ENCODE data around the gene CTNNA2. TPM values are rescaled to one million over a fixed set of nuclear protein-coding genes. Genes with fewer than 3 reads are reported as not detected.

Gene CTNNA2
- total and polyA plus RNA-seq, 9 of the 15 experiments (the other 6 are each of a cell fraction or from before 2014, with no cell fraction given): 0.03 to 0.40 (median 0.15) TPM

- TF ChIP-seq RBM22 (IDR thresholded peaks at IDR 0.05; ENCODE audit: low read depth, low read length, poor library complexity, severe bottlenecking): no peak
- TF ChIP-seq HLTF (IDR thresholded peaks at IDR 0.05): no peak
- TF ChIP-seq, protein P1, sequence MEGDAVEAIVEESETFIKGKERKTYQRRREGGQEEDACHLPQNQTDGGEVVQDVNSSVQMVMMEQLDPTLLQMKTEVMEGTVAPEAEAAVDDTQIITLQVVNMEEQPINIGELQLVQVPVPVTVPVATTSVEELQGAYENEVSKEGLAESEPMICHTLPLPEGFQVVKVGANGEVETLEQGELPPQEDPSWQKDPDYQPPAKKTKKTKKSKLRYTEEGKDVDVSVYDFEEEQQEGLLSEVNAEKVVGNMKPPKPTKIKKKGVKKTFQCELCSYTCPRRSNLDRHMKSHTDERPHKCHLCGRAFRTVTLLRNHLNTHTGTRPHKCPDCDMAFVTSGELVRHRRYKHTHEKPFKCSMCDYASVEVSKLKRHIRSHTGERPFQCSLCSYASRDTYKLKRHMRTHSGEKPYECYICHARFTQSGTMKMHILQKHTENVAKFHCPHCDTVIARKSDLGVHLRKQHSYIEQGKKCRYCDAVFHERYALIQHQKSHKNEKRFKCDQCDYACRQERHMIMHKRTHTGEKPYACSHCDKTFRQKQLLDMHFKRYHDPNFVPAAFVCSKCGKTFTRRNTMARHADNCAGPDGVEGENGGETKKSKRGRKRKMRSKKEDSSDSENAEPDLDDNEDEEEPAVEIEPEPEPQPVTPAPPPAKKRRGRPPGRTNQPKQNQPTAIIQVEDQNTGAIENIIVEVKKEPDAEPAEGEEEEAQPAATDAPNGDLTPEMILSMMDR (IDR thresholded peaks at IDR 0.05 in 2 of 3, conservative IDR thresholded peaks at IDR 0.05 in 1 of 3; ENCODE audit: insufficient read depth in 2 of 3, low read depth in 1 of 3, low read length in 3 of 3): no peak
- TF ChIP-seq U2AF2 (optimal IDR thresholded peaks at IDR 0.05; ENCODE audit: low read depth, low read length): no peak
- TF ChIP-seq, protein P2, sequence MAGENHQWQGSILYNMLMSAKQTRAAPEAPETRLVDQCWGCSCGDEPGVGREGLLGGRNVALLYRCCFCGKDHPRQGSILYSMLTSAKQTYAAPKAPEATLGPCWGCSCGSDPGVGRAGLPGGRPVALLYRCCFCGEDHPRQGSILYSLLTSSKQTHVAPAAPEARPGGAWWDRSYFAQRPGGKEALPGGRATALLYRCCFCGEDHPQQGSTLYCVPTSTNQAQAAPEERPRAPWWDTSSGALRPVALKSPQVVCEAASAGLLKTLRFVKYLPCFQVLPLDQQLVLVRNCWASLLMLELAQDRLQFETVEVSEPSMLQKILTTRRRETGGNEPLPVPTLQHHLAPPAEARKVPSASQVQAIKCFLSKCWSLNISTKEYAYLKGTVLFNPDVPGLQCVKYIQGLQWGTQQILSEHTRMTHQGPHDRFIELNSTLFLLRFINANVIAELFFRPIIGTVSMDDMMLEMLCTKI (IDR thresholded peaks at IDR 0.05; ENCODE audit: partially characterized antibody): no peak
- no peak for TF ChIP-seq TAF9B (IDR thresholded peaks at IDR 0.05; ENCODE audit: partially characterized antibody)
- peak; percentile 96 for TF ChIP-seq RBM25 (IDR thresholded peaks at IDR 0.05; ENCODE audit: low read depth, low read length, severe bottlenecking)
- peak; percentile 70; the same call in 1 of the 2 replicates for TF ChIP-seq BCOR (IDR thresholded peaks at IDR 0.05)
- no peak for TF ChIP-seq POLR2G (IDR thresholded peaks at IDR 0.05; ENCODE audit: low read depth, low read length)
- TF ChIP-seq NFRKB (IDR thresholded peaks at IDR 0.05; ENCODE audit: low read depth): no peak
- TF ChIP-seq, protein P3, sequence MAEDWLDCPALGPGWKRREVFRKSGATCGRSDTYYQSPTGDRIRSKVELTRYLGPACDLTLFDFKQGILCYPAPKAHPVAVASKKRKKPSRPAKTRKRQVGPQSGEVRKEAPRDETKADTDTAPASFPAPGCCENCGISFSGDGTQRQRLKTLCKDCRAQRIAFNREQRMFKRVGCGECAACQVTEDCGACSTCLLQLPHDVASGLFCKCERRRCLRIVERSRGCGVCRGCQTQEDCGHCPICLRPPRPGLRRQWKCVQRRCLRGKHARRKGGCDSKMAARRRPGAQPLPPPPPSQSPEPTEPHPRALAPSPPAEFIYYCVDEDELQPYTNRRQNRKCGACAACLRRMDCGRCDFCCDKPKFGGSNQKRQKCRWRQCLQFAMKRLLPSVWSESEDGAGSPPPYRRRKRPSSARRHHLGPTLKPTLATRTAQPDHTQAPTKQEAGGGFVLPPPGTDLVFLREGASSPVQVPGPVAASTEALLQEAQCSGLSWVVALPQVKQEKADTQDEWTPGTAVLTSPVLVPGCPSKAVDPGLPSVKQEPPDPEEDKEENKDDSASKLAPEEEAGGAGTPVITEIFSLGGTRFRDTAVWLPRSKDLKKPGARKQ (CRISPR knock-in tag; IDR thresholded peaks at IDR 0.05): no peak
- peak in 1 of 2 experiments; percentile 33; a peak in 1 of 4 replicates for TF ChIP-seq KDM1A (IDR thresholded peaks at IDR 0.05)
- no peak for TF ChIP-seq ID3 (CRISPR knock-in tag; IDR thresholded peaks at IDR 0.05)
- no peak for TF ChIP-seq ID3 (tag; IDR thresholded peaks at IDR 0.05)
- TF ChIP-seq ZFP36 (IDR thresholded peaks at IDR 0.05; ENCODE audit: low read depth, low read length, partially characterized antibody): peak; percentile 83
- TF ChIP-seq EGR1 (conservative IDR thresholded peaks at IDR 0.05): no peak
- no peak for TF ChIP-seq TAF1 (IDR thresholded peaks at IDR 0.05; ENCODE audit: control insufficient read depth, extremely low read depth, insufficient read depth, low read length, severe bottlenecking)
- TF ChIP-seq, protein P4, sequence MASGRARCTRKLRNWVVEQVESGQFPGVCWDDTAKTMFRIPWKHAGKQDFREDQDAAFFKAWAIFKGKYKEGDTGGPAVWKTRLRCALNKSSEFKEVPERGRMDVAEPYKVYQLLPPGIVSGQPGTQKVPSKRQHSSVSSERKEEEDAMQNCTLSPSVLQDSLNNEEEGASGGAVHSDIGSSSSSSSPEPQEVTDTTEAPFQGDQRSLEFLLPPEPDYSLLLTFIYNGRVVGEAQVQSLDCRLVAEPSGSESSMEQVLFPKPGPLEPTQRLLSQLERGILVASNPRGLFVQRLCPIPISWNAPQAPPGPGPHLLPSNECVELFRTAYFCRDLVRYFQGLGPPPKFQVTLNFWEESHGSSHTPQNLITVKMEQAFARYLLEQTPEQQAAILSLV (tag; IDR thresholded peaks at IDR 0.05): no peak
- no peak for TF ChIP-seq ATF7 (IDR thresholded peaks at IDR 0.05)
- no peak for TF ChIP-seq U2AF1 (optimal IDR thresholded peaks at IDR 0.05; ENCODE audit: low read depth, low read length)
These were observed 527.4 kb downstream of the CTNNA2 start (continued) for GRCh38 chr2:80040226-80040625.

Data from K562 (cell line).